H9 (cell line): ENCODE measurements around the gene RNU1-3. TPM values are rescaled to one million over a fixed set of nuclear protein-coding genes. Genes with fewer than 3 reads are reported as not detected.
"Not testable (repeated sequence)": the region's sequence is repeated elsewhere in the genome, so short reads cannot be mapped to it uniquely, and the experiment has no call there.

Source experiments
- DNase-seq: peaks from one replicate; pipeline ENCODE4 v3.0.0-alpha.2; 2017
- H2AFZ ChIP-seq: one replicate; pipeline ENCODE4 v1.6.1; 2013; ENCODE audit warnings: mild to moderate bottlenecking, low read length, control low read depth, moderate library complexity
- H2AK5ac ChIP-seq: 2 replicates; pipeline ENCODE4 v1.6.1; 2013; ENCODE audit warnings: low read length, control low read depth, mixed read lengths; ENCODE audit not compliant: insufficient read length
- H2BK120ac ChIP-seq: one replicate; pipeline ENCODE4 v1.6.1; 2013; ENCODE audit warnings: low read depth, mild to moderate bottlenecking, low read length, control low read depth, inconsistent platforms; ENCODE audit not compliant: poor library complexity, severe bottlenecking
- H2BK12ac ChIP-seq: 2 replicates; pipeline ENCODE4 v1.6.1; 2013; ENCODE audit warnings: low read length, control low read depth, mixed read lengths, low read depth; ENCODE audit not compliant: insufficient read length
- H2BK15ac ChIP-seq: 2 replicates; pipeline ENCODE4 v1.6.1; 2013; ENCODE audit warnings: low read depth, low read length, control low read depth
- H2BK20ac ChIP-seq: one replicate; pipeline ENCODE4 v1.6.1; 2013; ENCODE audit warnings: low read depth, mild to moderate bottlenecking, low read length, control low read depth, inconsistent platforms; ENCODE audit not compliant: poor library complexity, severe bottlenecking
- H2BK5ac ChIP-seq: 2 replicates; pipeline ENCODE4 v1.6.1; 2013; ENCODE audit warnings: low read length, control low read depth, mixed read lengths; ENCODE audit not compliant: insufficient read length
- H3K14ac ChIP-seq: 2 replicates; pipeline ENCODE4 v1.6.1; 2013; ENCODE audit warnings: low read length, control low read depth; ENCODE audit not compliant: insufficient read depth
- H3K18ac ChIP-seq: 2 replicates; pipeline ENCODE4 v1.6.1; 2013; ENCODE audit warnings: low read depth, mild to moderate bottlenecking, mixed read lengths, low read length, control low read depth; ENCODE audit not compliant: insufficient read length
- H3K23ac ChIP-seq: 2 replicates; pipeline ENCODE4 v1.6.1; 2013; ENCODE audit warnings: low read length, control low read depth, mixed read lengths, low read depth; ENCODE audit not compliant: insufficient read length
- H3K23me2 ChIP-seq: 2 replicates; pipeline ENCODE4 v1.6.1; 2013; ENCODE audit warnings: low read depth, mild to moderate bottlenecking, mixed read lengths, low read length, control low read depth; ENCODE audit not compliant: insufficient read length, poor library complexity, severe bottlenecking
- H3K27ac ChIP-seq: 2 replicates; pipeline ENCODE4 v1.5.1; 2013; ENCODE audit warnings: low read length, control low read depth, mixed read lengths, low read depth; ENCODE audit not compliant: insufficient read length
- H3K27me3 ChIP-seq: 2 replicates; pipeline ENCODE4 v1.6.1; 2013; ENCODE audit warnings: low read length, control low read depth, inconsistent platforms; ENCODE audit not compliant: insufficient read depth
- H3K4ac ChIP-seq: 2 replicates; pipeline ENCODE4 v1.6.1; 2013; ENCODE audit warnings: low read depth, mild to moderate bottlenecking, control low read depth, inconsistent platforms, low read length, moderate library complexity
- H3K4me1 ChIP-seq: 2 replicates; pipeline ENCODE4 v1.6.1; 2013; ENCODE audit warnings: low read length, control low read depth, inconsistent platforms; ENCODE audit not compliant: insufficient read depth
- H3K4me2 ChIP-seq: 2 replicates; pipeline ENCODE4 v1.6.1; 2013; ENCODE audit warnings: low read length, control low read depth, mixed read lengths; ENCODE audit not compliant: insufficient read length, insufficient read depth
- H3K56ac ChIP-seq: 2 replicates; pipeline ENCODE4 v1.6.1; 2013; ENCODE audit warnings: low read depth, mild to moderate bottlenecking, mixed read lengths, low read length, control low read depth; ENCODE audit not compliant: insufficient read length
- H3K79me1 ChIP-seq: 2 replicates; pipeline ENCODE4 v1.6.1; 2013; ENCODE audit warnings: low read depth, mild to moderate bottlenecking, moderate library complexity, low read length, control low read depth, inconsistent platforms; ENCODE audit not compliant: insufficient read depth, poor library complexity, severe bottlenecking
- H3K79me2 ChIP-seq: 2 replicates; pipeline ENCODE4 v1.6.1; 2013; ENCODE audit warnings: low read length, control low read depth, inconsistent platforms; ENCODE audit not compliant: insufficient read depth
- H3K9ac ChIP-seq: 2 replicates; pipeline ENCODE4 v1.6.1; 2013; ENCODE audit warnings: low read length, control low read depth, mixed read lengths; ENCODE audit not compliant: insufficient read length; ENCODE audit errors: extremely low read depth
- H3K9me3 ChIP-seq: one replicate; pipeline ENCODE4 v1.6.1; 2013; ENCODE audit warnings: low read depth, low read length, inconsistent platforms; ENCODE audit not compliant: control insufficient read depth
- H3T11ph ChIP-seq: one replicate; pipeline ENCODE4 v1.6.1; 2013; ENCODE audit warnings: mild to moderate bottlenecking, low read length, control low read depth, inconsistent platforms
- H4K20me1 ChIP-seq: one replicate; pipeline ENCODE4 v1.6.1; 2013; ENCODE audit not compliant: control insufficient read depth, insufficient read length, insufficient read depth
- H4K5ac ChIP-seq: 2 replicates; pipeline ENCODE4 v1.6.1; 2013; ENCODE audit warnings: low read depth, mild to moderate bottlenecking, mixed read lengths, low read length, control low read depth; ENCODE audit not compliant: insufficient read length
- H4K8ac ChIP-seq: replicated peaks from 2 replicates; pipeline ENCODE4 v1.6.1; 2013; ENCODE audit warnings: low read length, control low read depth, mixed read lengths, low read depth; ENCODE audit not compliant: insufficient read length
- H4K91ac ChIP-seq: 2 replicates; pipeline ENCODE4 v1.6.1; 2013; ENCODE audit warnings: low read depth, mild to moderate bottlenecking, moderate library complexity, mixed read lengths, low read length, control low read depth; ENCODE audit not compliant: insufficient read length
- H3K27ac Mint-ChIP-seq, 3 experiments: 2 replicates in 2 of 3; 3 replicates in 1 of 3; pipeline ENCODE4 v1.8.0; 2020 to 2021; ENCODE audit warnings: mixed read lengths in 3 of 3, mild to moderate bottlenecking in 1 of 3, moderate library complexity in 1 of 3
- H3K27me3 Mint-ChIP-seq: 2 replicates; pipeline ENCODE4 v1.8.0; 2021; ENCODE audit warnings: low read depth, mild to moderate bottlenecking, moderate library complexity, mixed read lengths
- H3K36me3 Mint-ChIP-seq, 3 experiments: 2 replicates in 2 of 3; 3 replicates in 1 of 3; pipeline ENCODE4 v1.8.0; 2020 to 2021; ENCODE audit warnings: low read depth in 3 of 3, mixed read lengths in 3 of 3; ENCODE audit not compliant: insufficient read depth in 1 of 3
- H3K4me1 Mint-ChIP-seq, 2 experiments: 2 replicates each; pipeline ENCODE4 v1.8.0; 2020; ENCODE audit warnings: mixed read lengths in 2 of 2
- H3K4me3 Mint-ChIP-seq, 2 experiments: 2 replicates in 1 of 2; 3 replicates in 1 of 2; pipeline ENCODE4 v1.8.0; 2020 to 2021; ENCODE audit warnings: mild to moderate bottlenecking in 2 of 2, mixed read lengths in 2 of 2, moderate library complexity in 1 of 2
- H3K9me3 Mint-ChIP-seq, 2 experiments: 2 replicates in 1 of 2; 3 replicates in 1 of 2; pipeline ENCODE4 v1.8.0; 2020; ENCODE audit warnings: mild to moderate bottlenecking in 2 of 2, mixed read lengths in 2 of 2, moderate library complexity in 1 of 2
- WGBS: extraction: QIAGEN DNeasy Blood & Tissue Kit; methylation state at CpG from one replicate; pipeline ENCODE4 v1.1.7; 2013; ENCODE audit warnings: missing lambda C conversion rate, low lambda C conversion rate, mixed read lengths; ENCODE audit not compliant: insufficient read length; ENCODE audit errors: extremely low coverage; 5-methylcytosine and 5-hydroxymethylcytosine counted together
- total RNA-seq: library from RNA; stranded (reverse); gene quantifications from 2 replicates; pipeline ENCODE4 v1.2.1, GENCODE V29; 2021

The RNU1-3 gene
- total RNA-seq, 1 experiment from 2014 or later = 2,051 TPM

GRCh38 chr1:16665836-16666235 lies 912 bp downstream of the RNU1-3 start:
- H3K9me3 Mint-ChIP-seq = not testable (repeated sequence)

GRCh38 chr1:16658234-16658633 lies 8.5 kb downstream of the RNU1-3 start:
- not testable (repeated sequence) for H2AK5ac ChIP-seq, H3K18ac ChIP-seq, H4K20me1 ChIP-seq, H2BK5ac ChIP-seq, H3K79me1 ChIP-seq, H3K56ac ChIP-seq, H3K4me1 ChIP-seq, H4K91ac ChIP-seq, H3K4me1 Mint-ChIP-seq, H3K79me2 ChIP-seq, H3K27me3 Mint-ChIP-seq, H3K23ac ChIP-seq, H2BK120ac ChIP-seq, H3K27ac Mint-ChIP-seq, H3K14ac ChIP-seq, DNase-seq, H3K4ac ChIP-seq, H3K23me2 ChIP-seq, H3K9ac ChIP-seq, H3K36me3 Mint-ChIP-seq, H2AFZ ChIP-seq, H3K27ac ChIP-seq, H3K4me3 Mint-ChIP-seq, H3K9me3 ChIP-seq, H3K4me2 ChIP-seq, H4K5ac ChIP-seq, H3K27me3 ChIP-seq, H2BK20ac ChIP-seq, H3T11ph ChIP-seq, H2BK15ac ChIP-seq, H4K8ac ChIP-seq, H3K9me3 Mint-ChIP-seq, H2BK12ac ChIP-seq
- WGBS = no CpG with 5 or more reads among the region's 32 CpGs

More at GRCh38 chr1:16665836-16666235, 912 bp downstream of the RNU1-3 start:
- not testable (repeated sequence) for H3K79me2 ChIP-seq, H3K79me1 ChIP-seq, H3K36me3 Mint-ChIP-seq, H2BK20ac ChIP-seq, H2BK12ac ChIP-seq, H2BK120ac ChIP-seq, H3K4me2 ChIP-seq, H3K4me3 Mint-ChIP-seq, H4K5ac ChIP-seq, H3K27ac ChIP-seq, H3K56ac ChIP-seq, H3K27me3 Mint-ChIP-seq, H4K8ac ChIP-seq, H3K23me2 ChIP-seq, DNase-seq, H3K27ac Mint-ChIP-seq, H2AFZ ChIP-seq, H3K4me1 Mint-ChIP-seq, H3K27me3 ChIP-seq, H4K20me1 ChIP-seq, H2BK15ac ChIP-seq, H3T11ph ChIP-seq, H3K4me1 ChIP-seq, H3K9me3 ChIP-seq, H3K9ac ChIP-seq, H3K14ac ChIP-seq, H3K18ac ChIP-seq, H2AK5ac ChIP-seq, H3K4ac ChIP-seq, H4K91ac ChIP-seq, H2BK5ac ChIP-seq, H3K23ac ChIP-seq
- no CpG with 5 or more reads among the region's 11 CpGs for WGBS
